ENCODE measurements around the gene CINP.
"Not testable (repeated sequence)": the region's sequence is repeated elsewhere in the genome, so short reads cannot be mapped to it uniquely, and the experiment has no call there.

CINP gene

DNA sequence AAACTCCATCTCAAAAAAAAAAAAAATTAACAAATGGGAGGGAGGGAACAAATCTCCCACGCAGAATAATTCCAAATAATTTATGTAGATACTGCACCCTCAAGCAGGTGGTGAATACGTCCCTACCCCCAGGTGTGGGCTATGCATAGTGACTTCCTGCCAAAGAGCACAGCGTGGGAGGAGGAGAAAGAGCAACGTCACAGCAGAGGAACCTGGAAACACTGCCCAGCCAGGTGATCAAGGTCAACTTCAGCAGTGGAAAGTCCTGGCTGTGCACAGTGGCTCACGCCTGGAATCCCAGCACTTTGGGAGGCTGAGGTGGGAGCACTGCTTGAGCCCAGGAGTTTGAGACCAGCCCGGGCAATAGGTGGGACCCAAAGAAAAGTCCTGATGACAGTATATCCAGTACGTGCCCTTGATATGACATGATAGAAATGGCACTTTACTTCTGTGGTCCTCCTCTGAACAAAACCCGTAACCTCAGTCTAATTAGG, 9.5 kb downstream of the CINP start:
- no peak for DNase-seq (ENCODE audit: low read depth in 3 of 3)

DNA sequence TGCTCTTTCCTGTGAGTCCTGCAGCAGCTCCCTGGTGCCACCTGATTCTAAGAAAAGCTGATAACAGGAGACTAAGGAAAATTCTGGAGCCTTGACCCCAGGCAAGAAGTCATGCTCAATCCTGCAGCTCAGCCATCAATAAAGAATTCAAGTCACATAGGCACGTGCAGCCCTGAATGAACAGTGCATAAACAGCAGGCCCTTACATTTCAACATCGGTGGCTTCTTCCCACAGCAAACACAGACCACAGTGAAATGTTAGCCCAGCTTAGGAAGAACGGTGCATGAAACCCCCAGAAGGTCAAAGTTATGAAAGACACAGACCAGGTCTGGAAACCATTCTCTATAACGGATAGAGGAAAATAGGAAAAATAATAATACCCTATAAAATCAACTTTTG, 10.5 kb downstream of the CINP start:
- no peak for DNase-seq (ENCODE audit: low read depth in 3 of 3)

DNA sequence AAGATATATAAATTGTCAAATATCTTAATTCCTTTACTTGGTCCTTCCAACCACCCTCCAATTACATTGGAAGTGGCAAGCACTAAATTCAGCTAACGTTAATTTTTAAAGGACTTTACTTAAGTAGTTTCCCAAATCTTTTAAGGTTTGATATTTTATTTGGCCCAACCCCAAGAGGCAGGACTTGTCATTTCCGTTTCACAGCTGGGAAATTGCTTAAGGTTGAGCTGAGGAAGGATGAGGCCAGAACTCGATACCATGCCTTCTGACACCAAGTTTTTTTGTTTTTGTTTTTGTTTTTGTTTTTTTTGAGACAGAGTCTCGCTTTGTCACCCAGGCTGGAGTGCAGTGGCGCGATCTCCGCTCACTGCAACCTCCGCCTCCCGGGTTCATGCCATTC, 11.1 kb downstream of the CINP start:
- not testable (repeated sequence) for DNase-seq (ENCODE audit: low read depth in 3 of 3)

DNA sequence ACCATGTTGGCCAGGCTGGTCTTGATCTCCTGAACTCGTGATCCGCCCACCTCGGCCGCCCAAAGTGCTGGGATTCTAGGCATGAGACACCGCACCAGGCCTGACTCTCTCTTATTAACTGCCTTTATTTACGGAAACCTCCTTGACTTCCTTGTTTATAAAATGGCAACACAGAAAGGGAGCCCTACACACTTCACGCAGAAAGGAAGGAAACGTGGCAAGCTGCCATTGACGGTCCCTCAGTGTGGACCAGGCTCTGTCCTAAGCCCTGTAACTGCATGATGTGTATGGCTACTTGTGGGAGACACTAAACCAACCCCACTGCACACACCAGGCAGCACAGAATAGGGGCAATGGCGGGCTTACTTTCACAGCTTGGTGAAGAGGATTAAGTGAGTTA, 11.7 kb downstream of the CINP start:
- no peak for DNase-seq (ENCODE audit: low read depth in 3 of 3)

DNA sequence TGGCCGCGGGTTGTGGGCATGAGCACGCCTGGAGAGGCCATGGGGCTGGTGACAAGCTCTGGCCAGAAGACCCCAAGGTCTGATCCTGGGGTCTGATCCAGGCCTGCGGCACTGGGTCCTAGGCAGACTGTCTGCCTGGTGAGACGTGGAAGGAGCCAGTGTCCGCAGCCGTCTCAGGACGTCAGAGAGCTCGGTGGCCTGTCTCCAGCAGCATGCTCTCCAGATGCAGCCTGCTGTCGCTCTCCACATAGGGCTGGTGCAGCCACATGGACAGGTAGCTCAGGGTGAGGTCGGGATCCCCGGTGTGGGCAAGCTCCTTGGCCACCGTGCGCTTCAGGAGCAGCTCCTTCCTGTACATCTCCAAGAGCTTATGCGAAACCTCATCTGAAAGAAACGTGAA, 14.3 kb downstream of the CINP start:
- no peak for DNase-seq (ENCODE audit: low read depth in 3 of 3)

DNA sequence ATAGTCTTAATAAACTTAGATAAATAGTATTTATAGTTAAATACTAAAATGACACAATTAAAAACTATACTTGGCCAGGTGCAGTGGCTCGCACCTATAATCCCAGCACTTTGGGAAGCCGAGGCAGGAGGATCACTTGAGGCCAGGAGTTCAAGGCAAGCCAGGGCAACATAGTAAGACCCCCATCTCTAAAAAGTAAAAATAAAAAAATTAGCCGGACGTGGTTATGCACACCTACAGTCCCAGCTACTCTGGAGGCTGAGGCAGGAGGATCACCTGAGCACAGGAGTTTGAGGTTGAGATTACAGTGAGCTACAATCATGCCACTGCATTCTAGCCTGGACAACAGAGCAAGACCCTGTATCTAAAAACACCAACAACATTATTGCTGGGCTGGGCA, 16.0 kb downstream of the CINP start:
- no peak for DNase-seq (ENCODE audit: low read depth in 3 of 3)

DNA sequence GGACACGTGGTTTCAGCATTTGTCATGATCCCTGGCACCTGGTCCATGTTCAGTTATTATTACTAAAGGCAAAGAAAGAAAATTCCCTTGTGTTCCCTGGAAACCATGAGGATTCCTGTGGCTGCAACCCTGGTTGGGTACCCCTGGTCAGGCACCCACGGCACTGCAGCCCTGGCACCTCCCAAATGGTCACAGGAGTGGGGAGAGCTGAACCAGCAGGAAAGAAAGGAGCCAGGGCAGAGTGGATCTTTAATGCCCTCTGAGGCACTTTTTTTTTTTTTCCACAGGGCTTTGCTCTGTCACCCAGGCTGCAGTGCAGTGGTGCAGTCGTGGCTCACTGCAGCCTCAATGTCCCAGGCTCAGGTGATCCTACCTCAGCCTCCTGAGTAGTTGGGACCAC, 17.5 kb downstream of the CINP start:
- no peak for DNase-seq (ENCODE audit: low read depth in 3 of 3)

DNA sequence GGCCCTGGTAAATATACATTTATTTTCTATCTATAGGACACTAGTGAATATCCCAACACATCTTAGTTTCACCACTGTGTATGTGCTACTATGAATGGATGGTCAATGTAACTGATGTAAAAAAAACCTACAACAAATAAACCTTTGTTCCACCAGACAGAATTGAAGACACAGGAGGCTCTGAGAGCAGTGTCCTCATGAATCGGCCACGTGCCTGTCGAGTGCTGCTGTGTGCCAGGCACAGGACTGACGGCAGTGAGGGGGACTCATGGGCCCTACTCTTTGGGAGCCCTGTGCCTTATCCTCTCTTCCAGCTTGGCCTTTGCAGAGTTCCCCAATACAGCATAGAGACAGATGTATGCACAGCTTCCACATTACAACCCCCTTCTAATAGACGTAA, 18.2 kb downstream of the CINP start:
- DNase-seq (ENCODE audit: low read depth in 3 of 3), result no peak

DNA sequence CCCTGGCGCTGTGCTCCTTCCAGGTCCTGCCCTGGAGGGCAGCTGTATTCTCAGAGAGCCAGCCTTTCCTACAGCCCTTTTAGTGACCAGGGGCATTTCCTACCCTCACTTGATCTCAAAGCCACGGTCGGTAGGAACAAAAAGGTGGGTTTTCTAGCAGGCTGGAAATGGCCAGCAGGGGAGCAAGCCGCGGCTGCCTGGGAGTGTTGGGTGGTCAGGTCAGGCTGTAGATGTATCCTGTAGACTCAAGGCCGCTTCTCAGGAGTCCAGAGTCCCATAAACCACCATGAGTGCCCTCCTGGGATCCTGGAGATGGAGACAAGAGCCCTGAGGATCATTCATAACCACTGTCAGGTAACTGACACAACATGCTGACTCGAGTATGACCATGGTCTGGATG, 18.6 kb downstream of the CINP start:
- no peak for DNase-seq (ENCODE audit: low read depth in 3 of 3)

DNA sequence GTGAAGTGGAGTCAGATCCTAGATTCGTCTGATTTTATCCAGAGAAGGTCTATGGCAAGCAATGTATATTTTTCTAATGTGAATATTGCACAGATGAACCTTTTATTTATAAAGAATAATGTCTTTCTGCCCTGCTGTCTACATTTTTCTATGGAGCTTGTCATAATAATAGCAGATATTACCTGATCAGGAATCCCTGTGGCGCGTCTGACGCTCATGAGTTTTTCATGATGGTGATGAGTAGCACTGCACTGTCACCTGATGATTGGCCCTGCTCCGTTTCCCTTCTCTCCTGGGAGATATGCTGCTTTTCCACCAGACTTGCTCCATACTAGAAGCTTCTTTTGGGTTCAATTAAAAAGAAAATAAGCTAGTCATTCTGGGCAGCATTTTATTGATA, 20.5 kb downstream of the CINP start:
- no peak for DNase-seq (ENCODE audit: low read depth in 3 of 3)

DNA sequence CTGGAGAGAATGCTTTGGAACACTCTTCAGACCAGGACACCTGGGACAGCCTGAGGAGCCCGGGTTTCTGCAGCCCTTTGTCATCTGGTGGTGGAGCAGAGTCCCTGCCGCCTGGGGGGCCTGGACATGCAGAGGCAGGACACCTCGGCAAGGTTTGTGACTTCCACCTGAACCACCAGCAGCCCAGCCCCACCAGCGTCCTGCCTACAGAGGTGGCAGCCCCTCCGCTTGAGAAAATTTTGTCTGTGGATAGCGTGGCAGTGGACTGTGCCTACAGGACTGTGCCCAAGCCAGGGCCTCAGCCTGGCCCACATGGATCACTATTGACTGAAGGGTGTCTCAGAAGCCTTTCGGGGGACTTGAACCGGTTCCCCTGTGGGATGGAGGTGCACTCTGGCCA, 21.1 kb downstream of the CINP start:
- DNase-seq (ENCODE audit: low read depth in 3 of 3), result no peak

DNA sequence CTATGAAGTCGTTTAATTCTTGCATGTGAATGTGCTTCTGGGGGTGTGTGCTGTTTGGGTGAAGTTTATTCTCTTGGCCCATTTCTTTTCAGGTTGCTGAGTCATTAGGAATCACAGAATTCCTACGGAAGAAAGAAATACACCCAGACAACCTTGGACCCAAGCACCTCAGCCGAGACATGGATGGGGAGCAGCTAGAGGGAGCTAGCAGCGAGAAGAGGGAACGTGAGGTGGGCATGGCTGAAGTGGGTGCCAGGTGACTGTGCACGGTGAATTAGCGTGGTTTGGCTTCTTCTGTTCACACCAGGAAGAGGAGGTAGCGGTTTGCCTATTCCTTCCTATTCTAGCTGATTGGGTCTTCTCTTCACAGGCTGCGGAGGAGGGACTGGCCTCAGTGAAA, 24.0 kb downstream of the CINP start:
- no peak for DNase-seq (ENCODE audit: low read depth in 3 of 3)

DNA sequence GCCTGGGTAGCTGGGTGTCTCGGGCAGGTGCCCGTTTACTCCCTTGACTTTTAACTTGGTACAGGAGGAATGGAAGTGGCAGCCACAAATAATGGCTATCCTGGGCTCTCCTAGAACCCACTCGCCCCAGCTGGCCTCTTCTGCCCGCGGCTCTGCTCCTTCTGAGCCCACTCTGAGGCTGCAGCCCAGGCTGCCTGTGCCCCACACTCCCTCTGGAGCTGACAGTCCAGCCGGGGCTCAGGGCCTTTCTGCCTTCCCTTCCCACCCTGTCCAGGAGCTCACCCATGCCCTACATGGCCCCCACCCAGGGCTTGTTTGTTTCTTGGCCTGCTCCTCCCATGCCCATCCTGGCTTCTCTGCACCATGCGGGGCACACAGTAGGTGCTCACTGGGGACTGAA, 27.5 kb downstream of the CINP start:
- no peak for DNase-seq (ENCODE audit: low read depth in 3 of 3)

DNA sequence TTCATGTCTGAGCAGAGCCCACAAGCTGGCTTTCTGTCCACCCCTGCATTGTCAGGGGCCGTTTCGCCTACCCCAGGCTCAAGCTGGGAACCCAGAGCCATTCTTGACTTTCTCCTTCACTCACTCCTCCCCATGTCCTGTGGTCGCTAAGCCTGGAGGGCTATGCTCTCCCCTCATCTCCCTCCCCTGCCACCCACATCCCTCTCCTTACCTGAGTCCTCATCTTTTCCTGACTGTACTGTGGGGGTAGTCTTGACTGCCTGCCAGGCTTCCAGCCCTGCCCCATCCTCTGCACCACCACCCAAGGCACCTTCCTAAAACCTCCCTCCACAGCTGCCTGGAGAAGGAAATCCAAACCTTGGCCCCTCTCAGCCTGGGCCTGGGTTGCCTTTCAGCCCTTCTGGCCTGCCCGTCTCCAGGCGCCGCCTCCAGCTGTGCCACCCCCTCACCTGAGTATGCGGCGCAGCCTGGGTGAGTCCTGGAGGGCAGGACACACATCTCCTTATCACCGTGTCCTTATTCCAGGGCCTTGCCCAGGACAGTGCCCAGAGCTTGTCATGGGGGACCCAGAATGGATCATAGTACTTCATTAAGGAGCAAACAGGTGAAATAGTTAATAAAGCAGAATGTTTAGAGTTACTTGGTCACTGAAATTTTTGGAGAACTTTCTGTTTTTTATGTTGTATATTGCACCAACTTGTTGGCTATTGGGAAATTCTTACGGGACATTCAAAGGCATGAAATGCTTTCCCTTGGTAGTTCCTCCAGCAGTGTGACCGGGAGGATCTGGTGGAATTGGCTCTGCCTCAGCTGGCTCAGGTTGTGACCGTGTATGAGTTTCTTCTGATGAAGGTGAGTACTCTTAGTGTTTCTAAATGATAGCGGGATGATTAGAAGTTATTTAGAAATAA, 28.6 kb downstream of the CINP start:
- no peak for DNase-seq (ENCODE audit: low read depth in 3 of 3)

DNA sequence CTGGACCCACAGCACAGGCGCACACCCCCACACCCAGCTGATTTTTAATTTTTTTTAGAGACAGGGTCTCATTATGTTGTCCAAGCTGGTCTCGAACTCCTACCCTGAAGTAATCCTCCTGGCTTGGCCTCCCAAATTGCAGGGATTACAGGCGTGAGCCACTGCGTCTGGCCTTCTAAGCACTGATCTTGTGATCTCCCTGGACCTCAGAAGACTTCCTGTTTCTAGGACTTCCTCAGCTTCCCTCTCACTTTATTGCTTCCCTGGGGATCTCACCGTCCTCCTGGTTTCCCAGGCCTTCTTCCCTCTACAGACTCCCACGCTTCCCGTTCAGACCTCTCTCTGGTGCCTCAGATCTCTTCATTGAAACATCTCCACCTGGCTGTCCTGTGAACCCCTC, 29.3 kb downstream of the CINP start:
- DNase-seq (ENCODE audit: low read depth in 3 of 3), result no peak

DNA sequence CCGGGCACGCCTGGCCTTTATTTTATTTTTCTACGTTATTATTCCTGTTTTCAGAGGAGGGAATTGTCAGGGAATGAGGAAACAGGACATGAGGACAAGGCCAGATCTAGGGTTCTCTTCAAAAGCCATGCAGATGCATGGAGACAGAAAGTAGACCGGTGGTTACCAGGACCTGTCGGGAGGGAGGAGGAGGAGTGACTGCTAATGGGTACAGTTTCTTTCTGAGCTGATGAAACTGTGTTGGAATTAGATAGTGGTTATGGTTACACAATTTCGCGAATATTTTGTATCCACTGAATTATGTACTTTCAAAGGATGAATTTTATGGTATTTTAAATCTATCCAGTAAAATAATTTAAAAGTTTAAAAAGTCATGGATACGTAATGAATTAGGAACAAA, 31.9 kb downstream of the CINP start:
- DNase-seq (ENCODE audit: low read depth in 3 of 3), result no peak

DNA sequence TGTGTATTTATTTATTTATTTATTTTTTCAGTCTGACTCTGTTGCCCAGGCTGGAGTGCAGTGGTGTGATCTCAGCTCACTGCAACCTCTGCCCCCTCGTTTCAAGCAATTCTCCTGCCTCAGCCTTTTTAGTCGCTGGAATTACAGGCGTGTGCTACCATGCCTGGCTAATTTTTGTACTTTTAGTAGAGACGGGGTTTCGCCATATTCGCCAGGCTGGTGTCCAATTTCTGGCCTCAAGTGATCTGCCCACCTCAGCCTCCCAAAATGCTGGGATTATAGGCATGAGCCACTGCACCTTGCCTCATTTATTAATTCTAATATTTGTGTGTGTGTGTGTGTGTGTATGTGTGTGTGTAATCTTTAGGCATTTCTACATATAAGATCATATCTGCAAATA, 33.3 kb downstream of the CINP start:
- not testable (repeated sequence) for DNase-seq (ENCODE audit: low read depth in 3 of 3)

DNA sequence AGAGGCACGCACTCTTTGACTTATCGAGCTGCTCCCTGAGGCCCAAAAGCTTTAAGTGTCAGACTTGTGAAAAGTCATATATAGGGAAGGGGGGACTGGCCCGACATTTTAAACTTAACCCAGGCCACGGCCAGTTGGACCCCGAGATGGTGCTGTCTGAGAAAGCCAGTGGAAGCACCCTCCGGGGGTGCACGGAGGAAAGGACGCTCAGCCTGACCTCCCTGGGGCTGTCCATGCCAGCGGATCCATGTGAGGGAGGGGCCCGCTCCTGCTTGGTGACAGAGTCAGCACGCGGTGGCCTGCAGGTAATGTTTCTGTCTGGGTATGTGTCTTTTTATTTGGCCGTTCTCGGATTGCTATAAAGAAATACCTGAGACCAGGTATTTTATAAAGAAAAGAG, 36.1 kb downstream of the CINP start:
- DNase-seq (ENCODE audit: low read depth in 3 of 3), result no peak

DNA sequence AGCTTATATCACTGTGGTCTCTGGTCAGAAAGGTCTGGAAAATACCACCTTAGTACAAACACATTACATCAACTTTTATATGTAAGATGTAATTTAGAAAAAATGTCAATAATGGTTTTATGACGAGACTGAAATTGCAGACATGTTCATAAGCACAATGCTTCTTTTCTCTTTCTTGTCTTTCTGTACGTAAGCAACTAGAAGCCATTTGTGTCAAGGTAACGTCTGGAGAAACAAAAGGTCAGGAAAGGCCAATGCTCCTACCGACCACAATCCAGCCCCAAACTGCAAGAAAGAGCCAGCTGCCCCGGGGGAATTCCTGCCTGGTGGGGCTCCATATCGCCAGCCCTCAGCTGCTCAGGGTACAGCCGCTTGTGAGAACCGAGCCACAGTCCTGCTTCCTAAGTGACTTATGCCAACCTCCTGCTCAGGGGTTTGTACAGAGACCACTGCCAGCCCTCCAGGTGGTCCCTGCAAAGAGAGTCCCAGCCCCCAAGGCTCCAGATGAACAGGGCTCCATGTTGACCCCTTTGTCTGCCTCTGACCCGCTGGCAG, 36.8 kb downstream of the CINP start:
- no peak for DNase-seq (ENCODE audit: low read depth in 3 of 3)

DNA sequence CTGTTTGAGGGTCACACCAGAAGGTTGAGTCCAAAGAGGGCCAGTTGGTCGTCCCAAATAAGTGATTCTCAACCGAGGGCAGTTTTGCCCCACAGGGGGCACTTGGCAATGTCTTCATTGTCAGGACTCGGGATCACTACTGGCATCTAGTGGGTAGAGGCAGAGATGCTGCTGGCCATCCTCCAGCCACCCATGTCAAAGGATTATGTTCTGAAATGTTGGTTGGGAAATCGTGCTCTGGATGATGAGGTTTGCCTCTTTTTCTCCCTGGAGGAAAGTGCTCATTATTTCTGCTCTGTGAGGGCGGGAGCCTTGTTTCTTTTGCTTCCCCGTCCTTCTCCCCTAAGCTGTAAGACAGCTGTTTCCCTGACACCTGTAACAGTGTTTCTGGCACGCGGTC, 39.6 kb downstream of the CINP start:
- DNase-seq (ENCODE audit: low read depth in 3 of 3), result no peak

DNA sequence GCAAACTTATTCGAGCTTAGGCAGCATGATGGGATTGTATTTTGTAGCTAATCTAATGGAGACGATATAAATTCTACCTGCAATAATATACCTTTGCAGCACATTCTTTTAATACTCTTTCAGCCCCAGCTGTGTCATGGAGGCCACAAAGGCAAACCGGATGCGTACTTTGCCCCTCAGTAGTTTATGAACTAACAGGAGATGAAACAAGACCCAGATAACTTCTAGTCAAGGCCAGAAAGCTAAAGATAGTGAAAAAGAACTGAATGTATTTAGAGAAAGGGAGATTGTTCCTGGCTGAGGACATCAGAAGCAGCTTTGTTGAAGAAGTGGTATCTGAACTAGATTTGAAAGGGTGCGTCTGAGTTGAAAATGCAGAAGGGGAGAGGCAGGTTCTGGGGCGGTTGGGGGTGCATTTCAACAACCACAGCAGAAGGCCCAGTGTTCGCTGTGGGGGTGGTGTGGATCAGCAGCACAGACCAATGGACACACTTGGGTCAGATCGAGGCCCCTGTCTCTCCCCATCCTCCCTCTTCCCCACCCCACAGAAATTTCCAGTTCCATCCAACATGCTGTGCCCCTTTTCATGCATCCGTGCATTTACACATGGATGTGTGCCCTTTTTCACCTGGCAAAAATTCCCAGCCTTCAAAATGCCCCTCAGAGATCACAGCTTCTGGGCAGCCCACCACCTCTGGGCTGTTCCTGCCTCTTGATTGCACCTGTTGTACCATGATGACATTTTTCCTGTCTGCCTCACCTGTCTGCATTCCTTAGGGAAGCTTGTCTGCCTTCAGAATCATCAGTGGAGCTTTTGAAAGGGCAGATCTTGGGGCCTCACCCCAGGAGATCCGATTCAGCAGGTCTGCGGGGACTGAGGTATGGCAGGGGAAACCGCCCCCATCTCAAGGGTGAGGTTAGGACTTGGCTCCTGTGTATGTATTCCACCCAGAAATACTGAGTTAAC, 41.0 kb downstream of the CINP start:
- no peak for DNase-seq (ENCODE audit: low read depth in 3 of 3)

All from stimulated activated CD4-positive, alpha-beta T cell treated with anti-CD3 and anti-CD28 coated beads, TNF-alpha, amount 100 ng/mL, for 48 hours (primary cell).